HepG2 (cell line): ENCODE measurements around the gene TCF25. TPM values are rescaled to one million over a fixed set of nuclear protein-coding genes. Genes with fewer than 3 reads are reported as not detected.

Source experiments
- AGO2 ChIP-seq: fragments of 200-400 bp; formaldehyde crosslinking; optimal IDR thresholded peaks from 2 replicates; pipeline ENCODE3; 2017; ENCODE audit warnings: mild to moderate bottlenecking, low read depth, low read length, moderate library complexity
- ASH2L ChIP-seq: fragments of 300-600, 200-600 bp; sonication (generic); IDR thresholded peaks from 2 replicates; pipeline ENCODE4 v1.7.0; 2017; ENCODE audit warnings: low read depth, mild to moderate bottlenecking, moderate library complexity, mixed read lengths, low read length; ENCODE audit not compliant: insufficient read length
- DMAP1 ChIP-seq: IDR thresholded peaks from 2 replicates; pipeline ENCODE4 v1.6.1; 2016
- FOXM1 ChIP-seq: sonication (generic); formaldehyde crosslinking; IDR thresholded peaks from 2 replicates; pipeline ENCODE4 v1.5.0; 2020; ENCODE audit warnings: missing genetic modification reagents
- HES4 ChIP-seq: sonication (generic); formaldehyde crosslinking; IDR thresholded peaks from 2 replicates; pipeline ENCODE4 v1.9.0; 2021; ENCODE audit warnings: mild to moderate bottlenecking, missing genetic modification reagents, borderline replicate concordance
- HMG20B ChIP-seq: conservative IDR thresholded peaks from 2 replicates; pipeline ENCODE4 v1.6.1; 2016; ENCODE audit warnings: missing genetic modification reagents, missing compliant biosample characterization
- MYC ChIP-seq: sonication (generic); formaldehyde crosslinking; IDR thresholded peaks from 2 replicates; pipeline ENCODE4 v1.9.0; 2021; ENCODE audit warnings: missing genetic modification reagents, borderline replicate concordance
- POLR2G ChIP-seq: fragments of 200-400 bp; formaldehyde crosslinking; IDR thresholded peaks from 2 replicates; pipeline ENCODE4 v1.6.1; 2018; ENCODE audit warnings: mild to moderate bottlenecking, low read depth, low read length, moderate library complexity
- ZNF138 ChIP-seq: sonication (generic); formaldehyde crosslinking; IDR thresholded peaks from 2 replicates; pipeline ENCODE4 v1.5.0; 2020; ENCODE audit warnings: mild to moderate bottlenecking, low read depth, missing genetic modification reagents
- ZNF326 ChIP-seq: sonication (generic); formaldehyde crosslinking; IDR thresholded peaks from 2 replicates; pipeline ENCODE4 v1.4.0; 2020; ENCODE audit warnings: missing genetic modification reagents, borderline replicate concordance
- ZNF724P ChIP-seq: sonication (generic); formaldehyde crosslinking; IDR thresholded peaks from 2 replicates; pipeline ENCODE4 v1.8.0; 2022; ENCODE audit warnings: missing genetic modification reagents, borderline replicate concordance
- ZSCAN12 ChIP-seq: sonication (generic); formaldehyde crosslinking; IDR thresholded peaks from 2 replicates; pipeline ENCODE4 v1.9.0; 2021; ENCODE audit warnings: mild to moderate bottlenecking, missing genetic modification reagents
- ZZZ3 ChIP-seq: sonication (generic); formaldehyde crosslinking; IDR thresholded peaks from 2 replicates; pipeline ENCODE4 v1.4.0; 2020; ENCODE audit warnings: missing genetic modification reagents, mild to moderate bottlenecking, borderline replicate concordance
- polyA plus RNA-seq, 8 experiments: library from polyadenylated mRNA; depleted of rRNA in 3 of 8; stranded (reverse) in 7 of 8; unstranded in 1 of 8; fragments of >200 nt; fragmentation: Illumina TruSeq in 4 of 8; extraction: Trizol in 4 of 8; gene quantifications; 2 replicates each; pipeline versions ENCODE4 v1.2.1 to v1.2.3, GENCODE V29; 2011 to 2016; ENCODE audit warnings: low read depth in 4 of 8, missing spikeins in 1 of 8, mixed read lengths in 1 of 8; ENCODE audit not compliant: insufficient read depth in 1 of 8
- total RNA-seq, 5 experiments: library from RNA; depleted of rRNA; stranded (reverse); fragments of >200 nt; fragmentation: Illumina TruSeq; extraction: Trizol; gene quantifications; 2 replicates each; pipeline ENCODE4 v1.2.3, GENCODE V29; 2016; ENCODE audit warnings: low read depth in 1 of 5
- TF ChIP-seq, protein P1 (sequence below): sonication (generic); formaldehyde crosslinking; IDR thresholded peaks from 2 replicates; pipeline ENCODE4 v1.4.0; 2020; ENCODE audit warnings: missing genetic modification reagents
- TF ChIP-seq, protein P2 (sequence below): sonication (generic); formaldehyde crosslinking; IDR thresholded peaks from 2 replicates; pipeline ENCODE4 v1.5.1; 2020; ENCODE audit warnings: mild to moderate bottlenecking, missing genetic modification reagents, borderline replicate concordance
- TF ChIP-seq, protein P3 (sequence below): sonication (generic); formaldehyde crosslinking; IDR thresholded peaks from 2 replicates; pipeline ENCODE4 v1.8.0; 2022; ENCODE audit warnings: missing genetic modification reagents, low read depth, mild to moderate bottlenecking, borderline replicate concordance
- TF ChIP-seq, protein P4 (sequence below): fragments of 450-650 bp; IDR thresholded peaks from 2 replicates; pipeline ENCODE4 v1.6.1; 2017
- TF ChIP-seq, protein P5 (sequence below): sonication (generic); formaldehyde crosslinking; IDR thresholded peaks from 2 replicates; pipeline ENCODE4 v1.8.1; 2022; ENCODE audit warnings: mild to moderate bottlenecking, missing genetic modification reagents

The TCF25 gene
- total and polyA plus RNA-seq, 2 of the 13 experiments (the other 11 are each of a cell fraction or from before 2014, with no cell fraction given), result 138 to 206 TPM

DNA sequence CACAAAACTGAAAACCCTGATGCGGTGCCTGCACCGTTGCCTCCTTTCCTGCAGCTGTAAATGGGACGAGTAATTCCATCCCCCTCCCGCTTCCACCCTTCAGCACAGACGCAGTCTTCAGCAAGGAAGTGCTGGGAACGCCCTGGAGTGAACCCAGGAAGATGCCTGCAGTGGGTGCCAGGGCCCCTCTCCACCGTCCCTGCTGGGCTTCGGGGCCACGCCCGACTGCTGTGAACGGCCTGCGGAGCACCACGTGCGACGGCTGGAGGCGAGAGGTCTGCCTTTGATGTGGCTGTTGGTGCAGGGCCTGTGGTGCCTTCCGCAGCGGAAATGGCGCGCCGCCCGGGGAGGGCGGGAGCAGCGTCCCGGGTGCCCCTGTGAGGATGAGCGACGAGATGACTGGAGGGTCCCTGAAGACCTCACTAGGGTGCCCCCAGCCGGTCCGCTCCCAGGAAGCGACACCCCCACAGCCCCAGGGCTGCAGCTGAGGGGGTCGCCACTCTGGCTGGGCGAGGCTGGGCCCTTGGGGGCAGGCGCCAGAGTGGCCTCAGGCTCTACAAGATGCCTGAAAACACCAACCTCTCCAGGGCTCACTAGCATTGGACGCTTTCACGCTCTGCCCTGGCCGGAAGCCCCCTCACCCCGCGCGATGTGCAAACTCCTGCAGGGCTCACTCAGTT lies 44.5 kb downstream of the TCF25 start (continued):
- TF ChIP-seq, protein P1, sequence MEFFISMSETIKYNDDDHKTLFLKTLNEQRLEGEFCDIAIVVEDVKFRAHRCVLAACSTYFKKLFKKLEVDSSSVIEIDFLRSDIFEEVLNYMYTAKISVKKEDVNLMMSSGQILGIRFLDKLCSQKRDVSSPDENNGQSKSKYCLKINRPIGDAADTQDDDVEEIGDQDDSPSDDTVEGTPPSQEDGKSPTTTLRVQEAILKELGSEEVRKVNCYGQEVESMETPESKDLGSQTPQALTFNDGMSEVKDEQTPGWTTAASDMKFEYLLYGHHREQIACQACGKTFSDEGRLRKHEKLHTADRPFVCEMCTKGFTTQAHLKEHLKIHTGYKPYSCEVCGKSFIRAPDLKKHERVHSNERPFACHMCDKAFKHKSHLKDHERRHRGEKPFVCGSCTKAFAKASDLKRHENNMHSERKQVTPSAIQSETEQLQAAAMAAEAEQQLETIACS, result peak; percentile 69
- TF ChIP-seq, protein P2, sequence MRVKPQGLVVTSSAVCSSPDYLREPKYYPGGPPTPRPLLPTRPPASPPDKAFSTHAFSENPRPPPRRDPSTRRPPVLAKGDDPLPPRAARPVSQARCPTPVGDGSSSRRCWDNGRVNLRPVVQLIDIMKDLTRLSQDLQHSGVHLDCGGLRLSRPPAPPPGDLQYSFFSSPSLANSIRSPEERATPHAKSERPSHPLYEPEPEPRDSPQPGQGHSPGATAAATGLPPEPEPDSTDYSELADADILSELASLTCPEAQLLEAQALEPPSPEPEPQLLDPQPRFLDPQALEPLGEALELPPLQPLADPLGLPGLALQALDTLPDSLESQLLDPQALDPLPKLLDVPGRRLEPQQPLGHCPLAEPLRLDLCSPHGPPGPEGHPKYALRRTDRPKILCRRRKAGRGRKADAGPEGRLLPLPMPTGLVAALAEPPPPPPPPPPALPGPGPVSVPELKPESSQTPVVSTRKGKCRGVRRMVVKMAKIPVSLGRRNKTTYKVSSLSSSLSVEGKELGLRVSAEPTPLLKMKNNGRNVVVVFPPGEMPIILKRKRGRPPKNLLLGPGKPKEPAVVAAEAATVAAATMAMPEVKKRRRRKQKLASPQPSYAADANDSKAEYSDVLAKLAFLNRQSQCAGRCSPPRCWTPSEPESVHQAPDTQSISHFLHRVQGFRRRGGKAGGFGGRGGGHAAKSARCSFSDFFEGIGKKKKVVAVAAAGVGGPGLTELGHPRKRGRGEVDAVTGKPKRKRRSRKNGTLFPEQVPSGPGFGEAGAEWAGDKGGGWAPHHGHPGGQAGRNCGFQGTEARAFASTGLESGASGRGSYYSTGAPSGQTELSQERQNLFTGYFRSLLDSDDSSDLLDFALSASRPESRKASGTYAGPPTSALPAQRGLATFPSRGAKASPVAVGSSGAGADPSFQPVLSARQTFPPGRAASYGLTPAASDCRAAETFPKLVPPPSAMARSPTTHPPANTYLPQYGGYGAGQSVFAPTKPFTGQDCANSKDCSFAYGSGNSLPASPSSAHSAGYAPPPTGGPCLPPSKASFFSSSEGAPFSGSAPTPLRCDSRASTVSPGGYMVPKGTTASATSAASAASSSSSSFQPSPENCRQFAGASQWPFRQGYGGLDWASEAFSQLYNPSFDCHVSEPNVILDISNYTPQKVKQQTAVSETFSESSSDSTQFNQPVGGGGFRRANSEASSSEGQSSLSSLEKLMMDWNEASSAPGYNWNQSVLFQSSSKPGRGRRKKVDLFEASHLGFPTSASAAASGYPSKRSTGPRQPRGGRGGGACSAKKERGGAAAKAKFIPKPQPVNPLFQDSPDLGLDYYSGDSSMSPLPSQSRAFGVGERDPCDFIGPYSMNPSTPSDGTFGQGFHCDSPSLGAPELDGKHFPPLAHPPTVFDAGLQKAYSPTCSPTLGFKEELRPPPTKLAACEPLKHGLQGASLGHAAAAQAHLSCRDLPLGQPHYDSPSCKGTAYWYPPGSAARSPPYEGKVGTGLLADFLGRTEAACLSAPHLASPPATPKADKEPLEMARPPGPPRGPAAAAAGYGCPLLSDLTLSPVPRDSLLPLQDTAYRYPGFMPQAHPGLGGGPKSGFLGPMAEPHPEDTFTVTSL (CRISPR knock-in tag), result peak; percentile 75; the same call in 1 of the 2 replicates
- TF ChIP-seq ZNF138, result peak; percentile 100; the same call in 1 of the 2 replicates
- TF ChIP-seq, protein P3, sequence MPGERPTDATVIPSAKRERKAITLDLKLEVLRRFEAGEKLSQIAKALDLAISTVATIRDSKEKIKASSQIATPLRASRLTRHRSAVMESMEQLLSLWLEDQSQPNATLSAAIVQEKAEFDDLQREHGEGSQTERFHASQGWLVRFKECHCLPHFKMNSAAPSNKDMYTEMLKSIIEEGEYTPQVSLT, result no peak; the same call in 1 of the 2 replicates
- TF ChIP-seq, protein P4, sequence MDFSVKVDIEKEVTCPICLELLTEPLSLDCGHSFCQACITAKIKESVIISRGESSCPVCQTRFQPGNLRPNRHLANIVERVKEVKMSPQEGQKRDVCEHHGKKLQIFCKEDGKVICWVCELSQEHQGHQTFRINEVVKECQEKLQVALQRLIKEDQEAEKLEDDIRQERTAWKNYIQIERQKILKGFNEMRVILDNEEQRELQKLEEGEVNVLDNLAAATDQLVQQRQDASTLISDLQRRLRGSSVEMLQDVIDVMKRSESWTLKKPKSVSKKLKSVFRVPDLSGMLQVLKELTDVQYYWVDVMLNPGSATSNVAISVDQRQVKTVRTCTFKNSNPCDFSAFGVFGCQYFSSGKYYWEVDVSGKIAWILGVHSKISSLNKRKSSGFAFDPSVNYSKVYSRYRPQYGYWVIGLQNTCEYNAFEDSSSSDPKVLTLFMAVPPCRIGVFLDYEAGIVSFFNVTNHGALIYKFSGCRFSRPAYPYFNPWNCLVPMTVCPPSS, result no peak
- TF ChIP-seq MYC (CRISPR knock-in tag), result peak; percentile 100
- peak; percentile 92; the same call in 1 of the 2 replicates for TF ChIP-seq FOXM1
- TF ChIP-seq ZSCAN12, result peak; percentile 96; the same call in 1 of the 2 replicates
- TF ChIP-seq HMG20B (CRISPR knock-in tag), result peak; percentile 89
- peak; percentile 47; the same call in 1 of the 2 replicates for TF ChIP-seq ZNF326
- TF ChIP-seq HES4 (CRISPR knock-in tag), result peak; percentile 99
- no peak for TF ChIP-seq ASH2L
- peak; percentile 97 for TF ChIP-seq AGO2
- TF ChIP-seq ZNF724P (CRISPR knock-in tag), result peak; percentile 99
- TF ChIP-seq POLR2G, result peak; percentile 81
- TF ChIP-seq DMAP1, result peak; percentile 99
- peak; percentile 92 for TF ChIP-seq ZZZ3 (CRISPR knock-in tag)
- TF ChIP-seq, protein P5, sequence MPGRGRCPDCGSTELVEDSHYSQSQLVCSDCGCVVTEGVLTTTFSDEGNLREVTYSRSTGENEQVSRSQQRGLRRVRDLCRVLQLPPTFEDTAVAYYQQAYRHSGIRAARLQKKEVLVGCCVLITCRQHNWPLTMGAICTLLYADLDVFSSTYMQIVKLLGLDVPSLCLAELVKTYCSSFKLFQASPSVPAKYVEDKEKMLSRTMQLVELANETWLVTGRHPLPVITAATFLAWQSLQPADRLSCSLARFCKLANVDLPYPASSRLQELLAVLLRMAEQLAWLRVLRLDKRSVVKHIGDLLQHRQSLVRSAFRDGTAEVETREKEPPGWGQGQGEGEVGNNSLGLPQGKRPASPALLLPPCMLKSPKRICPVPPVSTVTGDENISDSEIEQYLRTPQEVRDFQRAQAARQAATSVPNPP (CRISPR knock-in tag), result peak; percentile 95
